Activated gamma-delta T cell (primary cell): Measurements from ENCODE around the gene TGFBR3L.
"Not testable (repeated sequence)": the region's sequence is repeated elsewhere in the genome, so short reads cannot be mapped to it uniquely, and the experiment has no call there.

Experiments
- DNase-seq: peaks from one replicate; lab custom pipeline; 2025; lab: John Stamatoyannopoulos, UW

Gene TGFBR3L

GRCh38 chr19:7961082-7961481, 46.5 kb downstream of the TGFBR3L start:
- DNase-seq, result not testable (repeated sequence)

GRCh38 chr19:7961920-7962626, 47.4 kb downstream of the TGFBR3L start:
- no peak for DNase-seq

- DNase-seq, result no peak
Measured at GRCh38 chr19:7962644-7963268, 48.1 kb downstream of the TGFBR3L start.

GRCh38 chr19:7963566-7963965, 48.9 kb downstream of the TGFBR3L start:
- DNase-seq, result no peak

GRCh38 chr19:7965259-7965841, 50.7 kb downstream of the TGFBR3L start:
- no peak for DNase-seq

GRCh38 chr19:7965921-7966665, 51.5 kb downstream of the TGFBR3L start:
- no peak for DNase-seq

- DNase-seq, result no peak
Measured at GRCh38 chr19:7968008-7968795, 53.6 kb downstream of the TGFBR3L start.
